Measurements from ENCODE around the gene GAP43. TPM values are rescaled to one million over a fixed set of nuclear protein-coding genes. Genes with fewer than 3 reads are reported as not detected.

GAP43 gene
- polyA plus RNA-seq, 2 donors = 0.08 TPM

- Histone ChIP-seq H3K4me3 (ENCODE audit: low read depth in 1 of 2, low read length in 2 of 2) (no peak overlapping the region), H3K36me3 (ENCODE audit: control insufficient read depth in 2 of 2, insufficient read depth in 2 of 2, low read length in 1 of 2) (no peaks in the 10 kb centered on the region), H3K4me1 (ENCODE audit: control insufficient read depth in 2 of 2, insufficient read depth in 2 of 2, low read length in 1 of 2) (no peaks in the 10 kb centered on the region), H3K27me3 (ENCODE audit: control insufficient read depth in 1 of 2, insufficient read depth in 2 of 2, low read length in 2 of 2) (peaks cover 0 to 2% of the 10 kb centered on the region in 2 donors), H3K9me3 (ENCODE audit: control insufficient read depth in 2 of 2, insufficient read depth in 1 of 2, low read depth in 1 of 2, low read length in 1 of 2) (no peaks in the 10 kb centered on the region), H3K27ac (ENCODE audit: low read depth in 2 of 2, low read length in 1 of 2) (no peak overlapping the region)
- WGBS, 2 donors = 34 to 36% methylated on average over 5 of the region's 5 CpGs
These were observed 2.7 kb downstream of the GAP43 start for GRCh38 chr3:115626006-115626409.

GRCh38 chr3:115626721-115627120 lies 3.4 kb downstream of the GAP43 start:
- Histone ChIP-seq H3K27ac (ENCODE audit: low read depth in 2 of 2, low read length in 1 of 2) (no peak overlapping the region), H3K4me3 (ENCODE audit: low read depth in 1 of 2, low read length in 2 of 2) (no peak overlapping the region), H3K4me1 (ENCODE audit: control insufficient read depth in 2 of 2, insufficient read depth in 2 of 2, low read length in 1 of 2) (no peaks in the 10 kb centered on the region), H3K27me3 (ENCODE audit: control insufficient read depth in 1 of 2, insufficient read depth in 2 of 2, low read length in 2 of 2) (peaks cover 0 to 2% of the 10 kb centered on the region in 2 donors), H3K36me3 (ENCODE audit: control insufficient read depth in 2 of 2, insufficient read depth in 2 of 2, low read length in 1 of 2) (no peaks in the 10 kb centered on the region), H3K9me3 (ENCODE audit: control insufficient read depth in 2 of 2, insufficient read depth in 1 of 2, low read depth in 1 of 2, low read length in 1 of 2) (no peaks in the 10 kb centered on the region)
- 28 to 31% methylated on average over 3 of the region's 3 CpGs for WGBS, 2 donors

GRCh38 chr3:115627180-115628074 lies 4.1 kb downstream of the GAP43 start:
- 45 to 60% methylated on average over 3 of the region's 3 CpGs for WGBS, 2 donors
- no peaks in the 10 kb centered on the region for H3K9me3 ChIP-seq (ENCODE audit: control insufficient read depth in 2 of 2, insufficient read depth in 1 of 2, low read depth in 1 of 2, low read length in 1 of 2)
- peaks cover 0 to 2% of the 10 kb centered on the region in 2 donors for H3K27me3 ChIP-seq (ENCODE audit: control insufficient read depth in 1 of 2, insufficient read depth in 2 of 2, low read length in 2 of 2)
- no peaks in the 10 kb centered on the region for H3K36me3 ChIP-seq (ENCODE audit: control insufficient read depth in 2 of 2, insufficient read depth in 2 of 2, low read length in 1 of 2)
- H3K4me3 ChIP-seq (ENCODE audit: low read depth in 1 of 2, low read length in 2 of 2) = no peak overlapping the region
- H3K4me1 ChIP-seq (ENCODE audit: control insufficient read depth in 2 of 2, insufficient read depth in 2 of 2, low read length in 1 of 2) = no peaks in the 10 kb centered on the region
- H3K27ac ChIP-seq (ENCODE audit: low read depth in 2 of 2, low read length in 1 of 2) = no peak overlapping the region

- no peak overlapping the region for H3K4me3 ChIP-seq (ENCODE audit: low read depth in 1 of 2, low read length in 2 of 2)
These were observed 4.7 kb downstream of the GAP43 start for GRCh38 chr3:115628075-115628412.

GRCh38 chr3:115630850-115631249 lies 7.5 kb downstream of the GAP43 start:
- Histone ChIP-seq H3K27me3 (ENCODE audit: control insufficient read depth in 1 of 2, insufficient read depth in 2 of 2, low read length in 2 of 2) (peaks cover 0 to 2% of the 10 kb centered on the region in 2 donors), H3K27ac (ENCODE audit: low read depth in 2 of 2, low read length in 1 of 2) (no peak overlapping the region), H3K4me3 (ENCODE audit: low read depth in 1 of 2, low read length in 2 of 2) (no peak overlapping the region), H3K36me3 (ENCODE audit: control insufficient read depth in 2 of 2, insufficient read depth in 2 of 2, low read length in 1 of 2) (no peaks in the 10 kb centered on the region), H3K4me1 (ENCODE audit: control insufficient read depth in 2 of 2, insufficient read depth in 2 of 2, low read length in 1 of 2) (no peaks in the 10 kb centered on the region), H3K9me3 (ENCODE audit: control insufficient read depth in 2 of 2, insufficient read depth in 1 of 2, low read depth in 1 of 2, low read length in 1 of 2) (no peaks in the 10 kb centered on the region)
- 64 to 82% methylated on average over 3 of the region's 3 CpGs for WGBS, 2 donors

More at GRCh38 chr3:115628075-115628412, 4.7 kb downstream of the GAP43 start:
- H3K4me1 ChIP-seq (ENCODE audit: control insufficient read depth in 2 of 2, insufficient read depth in 2 of 2, low read length in 1 of 2) = no peaks in the 10 kb centered on the region
- WGBS, 2 donors = 46 to 52% methylated on average over 1 of the region's 1 CpG
- H3K27me3 ChIP-seq (ENCODE audit: control insufficient read depth in 1 of 2, insufficient read depth in 2 of 2, low read length in 2 of 2) = peaks cover 0 to 2% of the 10 kb centered on the region in 2 donors
- H3K9me3 ChIP-seq (ENCODE audit: control insufficient read depth in 2 of 2, insufficient read depth in 1 of 2, low read depth in 1 of 2, low read length in 1 of 2) = no peaks in the 10 kb centered on the region
- H3K36me3 ChIP-seq (ENCODE audit: control insufficient read depth in 2 of 2, insufficient read depth in 2 of 2, low read length in 1 of 2) = no peaks in the 10 kb centered on the region
- no peak overlapping the region for H3K27ac ChIP-seq (ENCODE audit: low read depth in 2 of 2, low read length in 1 of 2)

- Histone ChIP-seq H3K4me1 (ENCODE audit: control insufficient read depth in 2 of 2, insufficient read depth in 2 of 2, low read length in 1 of 2) (no peaks in the 10 kb centered on the region), H3K9me3 (ENCODE audit: control insufficient read depth in 2 of 2, insufficient read depth in 1 of 2, low read depth in 1 of 2, low read length in 1 of 2) (no peaks in the 10 kb centered on the region), H3K27ac (ENCODE audit: low read depth in 2 of 2, low read length in 1 of 2) (no peak overlapping the region), H3K4me3 (ENCODE audit: low read depth in 1 of 2, low read length in 2 of 2) (no peak overlapping the region), H3K27me3 (ENCODE audit: control insufficient read depth in 1 of 2, insufficient read depth in 2 of 2, low read length in 2 of 2) (peaks cover 0 to 2% of the 10 kb centered on the region in 2 donors), H3K36me3 (ENCODE audit: control insufficient read depth in 2 of 2, insufficient read depth in 2 of 2, low read length in 1 of 2) (no peaks in the 10 kb centered on the region)
These were observed 8.7 kb downstream of the GAP43 start for GRCh38 chr3:115632026-115632425.

GRCh38 chr3:115633467-115633866 lies 10.2 kb downstream of the GAP43 start:
- no peak overlapping the region for H3K4me3 ChIP-seq (ENCODE audit: low read depth in 1 of 2, low read length in 2 of 2)
- WGBS, 2 donors = 85 to 93% methylated on average over 3 of the region's 3 CpGs
- no peaks in the 10 kb centered on the region for H3K36me3 ChIP-seq (ENCODE audit: control insufficient read depth in 2 of 2, insufficient read depth in 2 of 2, low read length in 1 of 2)
- no peak overlapping the region for H3K27ac ChIP-seq (ENCODE audit: low read depth in 2 of 2, low read length in 1 of 2)
- no peaks in the 10 kb centered on the region for H3K4me1 ChIP-seq (ENCODE audit: control insufficient read depth in 2 of 2, insufficient read depth in 2 of 2, low read length in 1 of 2)
- H3K27me3 ChIP-seq (ENCODE audit: control insufficient read depth in 1 of 2, insufficient read depth in 2 of 2, low read length in 2 of 2) = peaks cover 0 to 2% of the 10 kb centered on the region in 2 donors
- H3K9me3 ChIP-seq (ENCODE audit: control insufficient read depth in 2 of 2, insufficient read depth in 1 of 2, low read depth in 1 of 2, low read length in 1 of 2) = no peaks in the 10 kb centered on the region

- WGBS, 2 donors = 77 to 85% methylated on average over 2 of the region's 2 CpGs
- Histone ChIP-seq H3K36me3 (ENCODE audit: control insufficient read depth in 2 of 2, insufficient read depth in 2 of 2, low read length in 1 of 2) (no peaks in the 10 kb centered on the region), H3K27ac (ENCODE audit: low read depth in 2 of 2, low read length in 1 of 2) (no peak overlapping the region), H3K4me3 (ENCODE audit: low read depth in 1 of 2, low read length in 2 of 2) (no peak overlapping the region), H3K4me1 (ENCODE audit: control insufficient read depth in 2 of 2, insufficient read depth in 2 of 2, low read length in 1 of 2) (no peaks in the 10 kb centered on the region), H3K9me3 (ENCODE audit: control insufficient read depth in 2 of 2, insufficient read depth in 1 of 2, low read depth in 1 of 2, low read length in 1 of 2) (no peaks in the 10 kb centered on the region), H3K27me3 (ENCODE audit: control insufficient read depth in 1 of 2, insufficient read depth in 2 of 2, low read length in 2 of 2) (peaks cover 0 to 2% of the 10 kb centered on the region in 2 donors)
These were observed 10.7 kb downstream of the GAP43 start for GRCh38 chr3:115634052-115634451.

- 42 to 64% methylated on average over 1 of the region's 1 CpG for WGBS, 2 donors
- H3K27me3 ChIP-seq (ENCODE audit: control insufficient read depth in 1 of 2, insufficient read depth in 2 of 2, low read length in 2 of 2) = no peaks in the 10 kb centered on the region
- no peak overlapping the region for H3K27ac ChIP-seq (ENCODE audit: low read depth in 2 of 2, low read length in 1 of 2)
- no peaks in the 10 kb centered on the region for H3K4me1 ChIP-seq (ENCODE audit: control insufficient read depth in 2 of 2, insufficient read depth in 2 of 2, low read length in 1 of 2)
- no peak overlapping the region for H3K4me3 ChIP-seq (ENCODE audit: low read depth in 1 of 2, low read length in 2 of 2)
- no peaks in the 10 kb centered on the region for H3K36me3 ChIP-seq (ENCODE audit: control insufficient read depth in 2 of 2, insufficient read depth in 2 of 2, low read length in 1 of 2)
- H3K9me3 ChIP-seq (ENCODE audit: control insufficient read depth in 2 of 2, insufficient read depth in 1 of 2, low read depth in 1 of 2, low read length in 1 of 2) = no peaks in the 10 kb centered on the region
These were observed 12.1 kb downstream of the GAP43 start for GRCh38 chr3:115635406-115635805.

GRCh38 chr3:115638241-115638640 lies 14.9 kb downstream of the GAP43 start:
- WGBS, 2 donors = 95 to 98% methylated on average over 1 of the region's 1 CpG
- H3K4me1 ChIP-seq (ENCODE audit: control insufficient read depth in 2 of 2, insufficient read depth in 2 of 2, low read length in 1 of 2) = no peaks in the 10 kb centered on the region

More at GRCh38 chr3:115638241-115638640, 14.9 kb downstream of the GAP43 start:
- H3K4me3 ChIP-seq (ENCODE audit: low read depth in 1 of 2, low read length in 2 of 2) = no peak overlapping the region
- H3K27ac ChIP-seq (ENCODE audit: low read depth in 2 of 2, low read length in 1 of 2) = no peak overlapping the region
- no peaks in the 10 kb centered on the region for H3K36me3 ChIP-seq (ENCODE audit: control insufficient read depth in 2 of 2, insufficient read depth in 2 of 2, low read length in 1 of 2)
- no peaks in the 10 kb centered on the region for H3K9me3 ChIP-seq (ENCODE audit: control insufficient read depth in 2 of 2, insufficient read depth in 1 of 2, low read depth in 1 of 2, low read length in 1 of 2)
- H3K27me3 ChIP-seq (ENCODE audit: control insufficient read depth in 1 of 2, insufficient read depth in 2 of 2, low read length in 2 of 2) = no peaks in the 10 kb centered on the region
